Left hindlimb (tissue), 1 donor: Measurements from ENCODE around the gene ESPL1.
A peak's percentile ranks its signal among the peaks of the same experiment; 100 is the strongest.

ENCODE experiments used
- DNase-seq: peaks from one replicate; pipeline ENCODE4 v3.0.0-alpha.2; 2018

The ESPL1 gene

GRCh38 chr12:53267999-53268629 lies at the start of gene ESPL1:
Gene ESPL1, plus strand, starts transcription at chr12:53268299. Its CDS starts 468 bp downstream, at chr12:53268767.
- peak; percentile 88 for DNase-seq

DNA sequence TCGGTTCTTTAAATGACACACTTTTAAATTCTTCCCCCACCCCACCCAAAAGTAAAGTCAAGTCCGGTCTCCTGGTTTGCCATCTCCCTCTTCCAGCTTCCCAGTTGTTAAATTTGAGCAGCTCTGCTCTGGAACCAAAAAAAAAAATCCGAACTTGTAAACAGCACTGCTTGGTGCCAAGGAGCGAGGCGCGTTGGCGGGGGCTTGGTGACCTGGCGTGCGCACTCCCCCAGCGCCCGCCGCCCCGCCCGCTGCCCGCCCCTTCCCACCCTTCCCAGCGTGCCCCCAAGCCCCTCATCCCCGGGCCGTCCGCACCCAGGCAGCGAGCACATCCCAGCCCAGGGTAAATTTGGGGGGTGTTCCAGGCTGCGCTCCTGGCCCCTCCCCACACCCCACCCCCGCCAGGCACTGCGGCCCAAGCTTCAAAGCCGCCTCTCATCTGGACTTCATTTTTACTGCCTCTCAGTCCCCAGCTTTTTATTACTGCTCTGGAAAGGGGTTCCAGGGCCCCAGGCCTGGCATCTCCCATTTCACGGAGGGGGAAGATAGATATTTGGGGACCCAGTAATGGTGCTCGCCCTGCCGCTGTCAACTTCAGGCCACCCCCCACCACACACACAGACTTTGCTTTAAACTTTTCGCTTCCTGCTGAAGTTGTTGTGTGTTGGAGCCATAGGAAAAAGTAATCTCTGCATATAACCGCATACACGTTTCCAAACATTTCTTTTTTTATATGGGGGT lies 49.4 kb upstream of the ESPL1 start:
- DNase-seq: peak; percentile 83

- no peak for DNase-seq
Measured at GRCh38 chr12:53219292-53219955, 48.7 kb upstream of the ESPL1 start.

DNA sequence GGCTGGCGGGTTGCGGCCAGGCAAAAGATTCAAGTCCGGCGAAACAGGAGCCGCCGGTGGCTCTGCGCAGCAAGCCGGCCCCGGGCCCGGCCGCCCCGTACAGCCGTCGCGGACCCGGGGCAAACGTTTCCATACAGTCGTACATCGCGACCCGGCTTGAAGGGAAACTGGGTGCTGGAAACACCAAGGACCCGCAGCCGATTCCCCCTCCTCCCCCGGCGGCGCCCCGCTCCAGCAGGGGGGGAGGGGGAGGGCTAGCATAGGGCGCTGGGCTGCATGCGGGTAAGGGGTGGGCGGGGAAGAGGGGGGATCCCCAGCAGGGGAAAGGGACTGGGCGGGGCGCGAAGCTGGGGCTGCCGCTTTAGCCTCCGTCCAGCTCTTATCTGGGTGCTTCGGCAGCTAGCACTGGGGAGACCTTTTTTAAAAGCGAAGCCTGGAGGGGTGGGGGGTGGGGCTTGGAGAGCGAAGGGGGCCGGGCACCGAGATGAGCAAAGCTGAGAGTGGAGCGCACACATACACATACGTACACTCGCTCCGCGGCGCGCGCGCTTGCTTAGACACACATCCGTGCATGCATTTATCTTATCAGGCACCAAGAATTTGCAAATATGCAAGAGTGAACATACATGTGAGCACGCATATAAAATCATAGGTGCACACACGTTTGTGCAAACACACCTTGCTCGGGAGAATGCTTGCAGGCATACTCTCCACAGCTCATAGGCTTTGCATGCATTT lies 48.0 kb upstream of the ESPL1 start:
- peak; percentile 88 for DNase-seq

DNA sequence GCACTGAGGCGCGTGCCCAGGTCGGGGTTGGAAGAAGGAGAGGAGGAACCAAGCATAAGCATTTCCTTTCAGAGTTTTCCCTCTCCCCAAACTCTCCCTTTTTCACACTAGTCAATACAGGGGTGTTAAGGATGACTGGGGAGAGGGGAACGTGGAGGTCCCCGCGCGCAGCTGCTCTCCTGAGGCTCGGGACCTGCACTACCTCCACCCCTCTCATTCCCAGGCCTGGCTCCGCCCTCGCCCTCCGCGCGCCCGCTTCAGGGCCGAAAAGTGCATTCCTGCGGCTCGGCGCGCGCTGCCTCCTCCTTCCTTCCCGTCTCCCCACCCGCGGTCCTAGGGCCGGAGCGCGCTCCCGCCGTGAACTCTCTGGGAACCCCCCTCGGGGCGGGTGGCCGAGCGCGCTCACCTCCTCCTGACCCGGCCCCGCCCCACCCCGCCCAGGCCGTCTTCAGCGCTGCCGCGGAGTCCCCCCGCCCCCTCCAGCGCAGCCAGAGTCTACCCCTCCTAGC lies 47.4 kb upstream of the ESPL1 start:
- DNase-seq: peak; percentile 96

DNA sequence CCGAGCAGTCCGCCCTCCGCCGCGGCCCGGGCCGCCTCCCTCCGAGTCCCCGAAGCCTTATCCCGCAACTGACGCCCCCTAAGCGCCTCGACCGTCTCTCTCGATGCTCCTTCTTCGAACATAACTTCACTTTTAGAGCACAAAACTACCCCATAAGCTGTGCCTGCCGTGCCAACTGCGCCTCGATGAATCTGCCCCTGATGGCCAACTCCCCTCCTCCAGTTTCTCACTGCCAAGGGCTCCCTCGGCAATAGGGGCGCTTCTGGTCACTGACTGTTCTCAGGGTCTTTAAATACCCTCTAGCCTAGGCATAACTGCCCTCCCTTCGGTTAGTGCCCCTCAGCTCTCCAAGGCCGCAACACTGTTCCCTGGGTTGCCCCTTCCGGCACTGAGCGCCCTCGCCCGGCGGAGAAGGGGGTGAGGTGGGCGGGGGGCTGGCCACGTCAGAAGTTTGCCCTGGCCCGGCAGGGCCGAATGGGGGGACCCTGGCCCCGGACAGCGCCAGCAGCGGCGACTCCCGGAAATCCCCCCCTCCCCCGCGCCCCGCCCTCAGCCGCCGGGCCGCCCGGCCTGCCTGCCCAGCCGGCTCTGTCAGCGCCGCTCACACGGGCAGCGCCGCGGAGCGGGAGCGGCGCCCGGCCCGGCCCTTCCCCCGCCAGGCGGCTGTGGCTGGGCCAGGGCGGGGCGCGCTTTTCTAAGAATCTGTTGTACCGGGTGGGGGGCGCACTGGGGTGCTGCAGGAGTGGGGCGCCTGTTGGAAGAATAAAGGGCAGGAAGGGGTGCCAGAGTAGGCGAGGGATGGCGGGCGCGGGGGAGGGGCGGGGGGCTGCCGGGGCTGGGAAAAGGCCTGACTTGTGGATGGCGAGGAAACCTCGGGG lies 46.7 kb upstream of the ESPL1 start:
- peak; percentile 87 for DNase-seq

DNA sequence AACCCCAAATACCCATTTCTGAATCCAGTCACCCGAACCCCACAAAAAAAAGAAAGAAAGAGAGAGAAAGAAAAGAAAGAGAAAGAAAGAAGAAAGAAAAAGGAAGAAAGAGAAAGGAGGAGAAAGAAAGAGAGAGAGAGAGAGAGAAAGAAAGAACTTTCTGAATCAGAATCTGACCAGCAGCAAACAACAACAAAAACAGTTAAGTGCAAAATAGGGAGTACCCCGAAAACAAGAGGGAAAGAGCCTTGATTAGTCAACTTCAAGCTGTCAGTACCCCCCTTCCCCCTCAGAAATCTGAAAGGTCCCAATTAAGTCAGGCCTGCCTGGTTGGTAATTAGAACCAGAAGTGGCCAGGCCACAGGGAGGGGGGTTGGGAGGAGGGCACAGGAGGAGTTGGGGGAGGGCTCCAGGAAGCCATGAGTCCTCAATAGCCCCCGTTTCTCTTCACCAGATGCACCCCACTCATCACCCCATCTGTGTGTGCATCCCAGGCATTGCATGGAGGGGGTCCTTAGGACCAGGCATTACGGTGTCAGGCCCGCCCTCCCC lies 45.9 kb upstream of the ESPL1 start:
- DNase-seq: no peak

DNA sequence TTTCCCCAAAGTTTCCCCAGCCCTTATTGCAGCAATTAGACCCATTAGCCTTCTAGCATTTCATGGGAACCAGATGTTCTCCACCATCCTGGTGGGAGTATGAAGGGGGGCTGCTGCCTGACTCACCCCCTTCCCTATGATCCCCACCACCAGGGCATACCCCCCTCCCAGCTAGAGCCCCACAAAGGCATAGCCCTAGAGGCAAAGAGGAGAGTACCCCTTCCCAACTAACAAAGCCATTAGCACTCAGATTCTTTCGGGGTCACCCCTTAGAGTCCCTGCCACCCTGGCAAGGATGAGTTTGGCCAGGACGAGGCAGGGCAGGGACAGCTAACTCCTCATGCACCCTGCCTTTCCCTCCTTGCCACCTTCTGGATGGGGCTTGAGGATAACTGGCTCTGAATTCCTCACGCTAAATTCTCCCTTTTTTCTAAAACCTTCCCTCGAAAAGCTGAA lies 45.3 kb upstream of the ESPL1 start:
- no peak for DNase-seq

DNA sequence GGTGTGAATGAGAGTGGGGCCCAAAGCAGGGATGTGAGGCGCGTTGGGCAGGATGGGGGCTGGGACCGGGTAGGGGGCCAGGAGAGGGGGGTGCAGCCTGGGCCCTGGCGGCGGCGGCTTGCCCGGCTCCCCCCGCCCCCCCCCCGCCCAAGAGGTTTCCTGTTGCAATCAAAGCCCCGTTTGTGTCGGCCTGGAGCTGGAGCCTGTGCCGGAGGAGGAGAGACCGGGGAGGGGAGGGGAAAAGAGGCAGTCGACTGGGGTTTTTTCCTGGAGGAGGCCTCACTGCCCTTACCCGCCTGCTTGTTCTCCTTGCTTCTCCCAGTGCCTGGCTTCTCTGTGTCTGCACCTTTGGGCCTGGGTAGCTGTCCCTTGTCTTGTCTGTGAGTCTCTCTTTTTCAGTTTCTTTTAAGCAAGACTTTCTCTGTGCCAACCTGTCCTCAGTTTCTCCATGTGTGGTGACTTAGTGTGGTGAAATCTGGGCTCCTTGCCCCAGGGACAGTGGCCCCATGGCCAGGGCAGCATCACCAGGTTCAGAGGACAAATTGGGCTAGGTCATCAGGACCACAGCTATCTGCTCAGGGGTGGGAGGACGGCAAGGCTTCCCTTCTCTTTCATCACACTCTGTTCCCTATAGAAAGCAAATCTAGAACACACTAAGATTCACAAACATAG lies 44.6 kb upstream of the ESPL1 start:
- peak; percentile 88 for DNase-seq

DNA sequence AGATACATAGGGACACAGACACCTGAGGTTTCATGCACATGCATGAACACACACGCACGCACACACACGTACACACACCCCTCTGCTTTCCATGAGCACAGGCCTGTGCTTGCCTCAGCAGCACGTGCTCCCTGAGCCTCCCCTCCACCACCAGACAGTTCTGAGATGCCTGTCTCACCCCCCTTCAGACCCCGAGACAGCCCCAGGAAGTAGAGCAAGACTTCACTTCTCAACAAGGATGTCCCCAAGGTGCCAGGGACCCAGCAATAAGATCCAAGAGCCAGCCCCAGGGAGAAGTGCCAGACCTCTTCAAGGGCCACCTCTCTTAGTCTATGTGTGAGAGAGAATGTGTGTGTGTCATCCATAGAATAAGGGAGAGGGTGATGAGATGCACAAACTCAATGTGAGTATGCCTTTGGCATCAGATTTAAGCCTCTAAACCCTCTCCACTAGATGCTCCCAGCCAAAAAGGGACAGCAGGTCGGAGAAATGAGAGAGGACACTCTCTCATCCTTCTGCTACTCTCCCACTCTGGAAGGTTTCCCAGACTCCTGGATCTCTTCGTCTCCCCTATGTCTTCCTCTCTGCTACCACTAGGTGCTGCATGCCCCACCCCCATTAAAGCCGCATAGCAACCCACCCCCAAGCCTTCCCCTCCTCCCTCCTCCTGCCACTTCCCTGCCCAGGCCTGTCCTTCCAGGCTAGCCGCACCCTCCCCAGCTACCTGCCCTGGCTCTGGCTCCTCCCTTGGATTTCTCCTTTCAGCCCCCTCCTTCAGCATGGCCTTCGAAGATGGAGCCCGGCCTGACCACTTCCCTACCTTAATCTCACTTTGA lies 43.8 kb upstream of the ESPL1 start:
- peak; percentile 51 for DNase-seq

DNA sequence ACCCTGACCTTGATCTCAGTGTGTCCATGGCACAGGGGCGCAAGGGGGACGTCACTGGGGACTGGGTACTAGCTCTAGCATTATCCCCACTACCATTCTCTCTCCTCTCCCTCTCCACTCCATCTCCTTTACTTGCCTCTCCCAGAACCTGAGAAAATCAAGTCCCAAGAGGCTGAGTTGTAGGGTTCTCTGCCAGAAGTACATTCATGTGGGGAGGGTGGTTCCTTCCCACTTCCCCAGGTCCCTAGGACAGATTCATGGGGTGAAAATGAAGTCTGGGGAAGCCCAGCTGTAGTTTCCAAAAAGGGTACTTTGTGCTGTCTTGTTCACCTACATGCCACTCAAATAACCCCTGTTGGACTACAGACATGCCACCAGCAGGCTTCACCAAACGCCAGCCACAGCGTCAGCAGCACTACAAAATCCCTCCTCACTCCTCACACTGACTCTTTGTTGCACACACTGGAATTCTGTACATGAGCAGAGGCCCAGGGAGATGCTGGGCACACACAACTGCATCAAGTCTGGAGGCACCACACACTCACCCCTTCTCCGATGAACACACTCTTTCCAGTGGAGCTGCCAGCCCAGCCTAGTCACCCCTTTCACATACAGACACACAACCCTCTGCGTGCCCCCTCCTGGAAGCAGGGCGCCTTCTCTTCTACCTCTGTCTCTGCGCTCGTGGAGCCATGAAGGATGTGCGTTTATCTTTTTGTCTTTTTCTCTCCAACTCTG lies 43.0 kb upstream of the ESPL1 start:
- DNase-seq: peak; percentile 88

GRCh38 chr12:53225635-53226424 lies 42.3 kb upstream of the ESPL1 start:
- DNase-seq: peak; percentile 59

DNA sequence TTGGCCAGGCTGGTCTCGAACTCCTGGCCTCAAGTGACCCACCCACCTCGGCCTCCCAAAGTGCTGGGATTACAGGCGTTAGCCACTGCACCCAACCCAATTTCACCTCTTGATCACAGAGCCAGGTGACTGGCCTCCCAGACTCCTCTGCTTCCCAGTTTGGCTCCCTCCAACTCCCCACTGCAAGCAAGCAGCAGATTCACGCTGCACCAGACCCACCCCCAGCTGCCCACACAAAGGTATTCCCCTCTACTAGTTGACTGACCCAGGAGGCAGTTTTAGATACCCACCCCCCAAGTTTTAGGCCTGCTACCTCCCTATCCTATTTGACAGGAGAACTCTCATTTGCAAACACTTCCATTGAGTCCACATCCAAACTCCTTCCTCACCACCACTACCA lies 41.3 kb upstream of the ESPL1 start:
- DNase-seq: no peak

DNA sequence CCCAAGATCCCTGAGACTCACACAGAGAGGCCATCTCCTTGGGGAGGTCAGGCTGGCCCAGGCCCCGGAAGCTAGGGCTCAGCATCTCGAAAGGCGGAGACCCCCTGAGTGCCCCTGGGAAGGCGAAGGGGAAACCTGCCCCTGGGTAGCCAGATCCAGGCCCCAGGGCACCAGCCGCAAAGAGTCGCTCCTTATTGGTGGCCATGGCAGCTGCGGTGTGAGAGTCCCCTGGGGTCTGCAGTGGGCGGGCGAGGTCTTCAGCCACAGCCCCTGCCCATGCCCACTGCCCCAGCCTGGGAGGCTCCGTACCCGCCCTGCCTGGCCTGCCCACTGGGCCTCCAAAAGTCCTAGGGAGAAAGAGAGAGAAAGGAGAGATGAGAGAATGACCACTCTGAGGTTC lies 40.8 kb upstream of the ESPL1 start:
- DNase-seq: no peak

- DNase-seq: no peak
Measured at GRCh38 chr12:53227836-53228235, 40.3 kb upstream of the ESPL1 start.

DNA sequence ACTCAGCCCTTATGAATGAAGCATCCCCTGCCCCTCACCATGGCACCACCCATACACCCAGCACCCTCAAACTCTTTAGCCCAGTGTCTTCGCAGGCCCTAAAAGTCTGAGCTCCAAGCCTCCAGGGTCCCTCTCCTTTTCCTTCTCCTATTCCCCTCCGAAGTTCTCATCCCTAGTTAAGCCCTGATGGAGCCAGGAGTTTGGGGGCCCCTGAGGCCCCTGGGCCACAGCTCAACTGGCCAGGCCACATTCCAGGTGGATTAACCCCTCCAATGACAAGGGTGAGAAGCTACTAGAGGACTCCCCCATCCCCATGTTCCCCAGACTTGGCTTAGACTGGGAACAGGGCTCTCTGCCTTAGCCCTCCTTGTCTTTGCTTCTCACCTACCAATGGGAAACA lies 38.6 kb upstream of the ESPL1 start:
- DNase-seq: no peak

DNA sequence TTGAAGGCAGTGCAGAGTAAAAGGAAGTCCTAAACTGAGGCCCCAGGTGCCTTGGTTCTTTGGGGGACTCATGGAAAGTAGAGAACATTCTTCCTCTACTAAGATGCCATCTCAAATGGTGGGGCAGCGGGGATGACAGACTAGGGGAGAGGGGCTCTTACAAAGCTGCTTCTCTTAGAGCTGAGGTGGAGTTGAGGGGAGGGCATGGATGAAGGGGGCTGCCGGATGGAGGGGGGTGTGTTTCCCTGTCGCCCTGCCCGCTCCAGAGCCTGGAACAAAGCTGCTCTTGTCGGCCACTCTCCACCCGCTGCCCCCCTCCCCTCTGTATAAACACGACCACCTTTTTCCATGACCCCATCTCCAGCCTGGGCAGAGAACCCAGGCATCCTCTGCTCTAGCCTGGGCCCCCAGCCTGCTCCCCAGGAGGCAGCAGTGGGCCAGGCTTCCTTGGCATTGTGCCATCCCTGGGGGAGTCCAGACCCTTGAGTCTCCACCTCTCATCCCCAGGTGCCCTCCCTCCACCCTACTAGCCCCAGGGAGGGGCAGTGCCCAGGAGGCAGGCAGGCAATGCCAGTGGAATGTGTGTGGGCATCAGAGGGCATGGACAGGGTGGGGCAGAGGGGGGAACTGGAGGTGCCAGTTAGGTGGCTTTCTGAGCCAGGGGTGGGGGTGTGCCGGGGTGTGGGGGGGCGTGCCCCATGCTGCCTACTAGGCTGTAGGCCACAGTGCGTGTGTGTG lies 37.8 kb upstream of the ESPL1 start:
- peak; percentile 80 for DNase-seq

GRCh38 chr12:53231671-53231920 lies 36.5 kb upstream of the ESPL1 start:
- no peak for DNase-seq
